ENCODE data around the gene IQCN.
"Not testable (repeated sequence)": the region's sequence is repeated elsewhere in the genome, so short reads cannot be mapped to it uniquely, and the experiment has no call there.

The IQCN gene

GRCh38 chr19:18229474-18229873 is 44.8 kb downstream of the IQCN start:
- DNase-seq, result no peak

DNA sequence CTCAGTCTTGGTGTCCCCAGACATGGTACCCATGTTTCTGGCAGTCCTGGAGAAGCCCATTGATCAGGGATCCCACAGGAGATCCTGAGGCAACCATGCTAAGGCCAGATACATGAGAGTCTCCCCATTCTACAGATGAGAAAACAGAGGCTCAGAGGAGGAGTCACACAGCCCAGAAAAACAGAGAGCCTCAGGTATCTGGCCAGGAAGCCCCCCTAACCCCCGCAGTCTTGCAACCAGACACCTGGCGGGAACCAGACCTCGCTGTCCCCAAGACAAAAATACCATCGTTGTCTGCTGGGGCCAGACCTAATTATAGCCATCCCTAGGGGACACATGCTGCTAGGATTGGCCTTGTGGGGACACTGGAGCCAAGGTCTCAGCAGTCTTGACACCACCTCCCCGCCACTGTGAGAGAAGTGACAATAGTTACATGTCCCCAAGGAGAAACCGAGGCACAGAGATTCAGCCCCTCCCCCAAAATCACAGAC is 46.4 kb downstream of the IQCN start:
- DNase-seq, result no peak

GRCh38 chr19:18226956-18227780 is 47.1 kb downstream of the IQCN start:
- DNase-seq, result no peak

DNA sequence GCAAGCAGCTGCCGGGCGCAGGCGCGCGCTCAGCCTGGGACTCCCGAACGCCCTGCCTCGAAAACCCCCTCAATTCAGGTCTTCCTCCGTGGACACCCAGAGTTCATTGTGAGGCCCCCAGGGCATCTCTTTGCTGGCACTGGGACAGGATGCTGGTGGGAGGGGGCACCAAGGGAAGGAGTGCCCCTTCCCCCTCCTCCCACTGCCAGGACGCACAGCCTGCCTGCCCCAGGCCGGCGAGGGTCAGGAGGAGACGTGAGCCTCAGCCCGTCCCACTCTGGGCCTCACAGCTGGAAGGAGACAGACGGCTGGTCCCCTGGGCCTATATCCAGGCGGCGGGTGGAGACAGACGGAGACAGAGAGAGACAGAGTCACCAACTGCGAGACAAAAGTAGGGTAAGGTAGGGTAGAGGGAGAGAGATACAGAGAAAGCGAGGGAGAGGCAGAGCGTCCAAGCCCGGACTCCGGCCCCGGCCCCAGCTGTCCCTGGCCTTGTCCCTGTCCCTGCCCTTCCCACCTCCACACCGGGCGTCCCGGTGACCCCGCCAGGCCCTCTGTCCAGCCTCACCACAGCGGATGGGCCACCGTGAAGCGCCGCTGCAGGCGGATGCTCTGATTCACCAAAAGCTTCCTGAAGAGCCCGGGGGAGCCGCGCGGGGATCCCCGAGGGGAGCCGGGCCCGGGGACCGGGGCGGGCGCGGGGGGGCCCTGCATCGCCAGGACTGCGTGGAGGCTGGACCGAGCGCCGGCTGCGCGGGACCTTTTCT is 48.4 kb downstream of the IQCN start, which contains the start of gene PDE4C:
Gene PDE4C (minus strand): TSS at position 737 of the 767 bp plus-strand sequence. CDS start 23 bp downstream, at position 714.
- DNase-seq, result no peak

- no peak for DNase-seq
Observed at GRCh38 chr19:18225355-18225701, 48.9 kb downstream of the IQCN start.

DNA sequence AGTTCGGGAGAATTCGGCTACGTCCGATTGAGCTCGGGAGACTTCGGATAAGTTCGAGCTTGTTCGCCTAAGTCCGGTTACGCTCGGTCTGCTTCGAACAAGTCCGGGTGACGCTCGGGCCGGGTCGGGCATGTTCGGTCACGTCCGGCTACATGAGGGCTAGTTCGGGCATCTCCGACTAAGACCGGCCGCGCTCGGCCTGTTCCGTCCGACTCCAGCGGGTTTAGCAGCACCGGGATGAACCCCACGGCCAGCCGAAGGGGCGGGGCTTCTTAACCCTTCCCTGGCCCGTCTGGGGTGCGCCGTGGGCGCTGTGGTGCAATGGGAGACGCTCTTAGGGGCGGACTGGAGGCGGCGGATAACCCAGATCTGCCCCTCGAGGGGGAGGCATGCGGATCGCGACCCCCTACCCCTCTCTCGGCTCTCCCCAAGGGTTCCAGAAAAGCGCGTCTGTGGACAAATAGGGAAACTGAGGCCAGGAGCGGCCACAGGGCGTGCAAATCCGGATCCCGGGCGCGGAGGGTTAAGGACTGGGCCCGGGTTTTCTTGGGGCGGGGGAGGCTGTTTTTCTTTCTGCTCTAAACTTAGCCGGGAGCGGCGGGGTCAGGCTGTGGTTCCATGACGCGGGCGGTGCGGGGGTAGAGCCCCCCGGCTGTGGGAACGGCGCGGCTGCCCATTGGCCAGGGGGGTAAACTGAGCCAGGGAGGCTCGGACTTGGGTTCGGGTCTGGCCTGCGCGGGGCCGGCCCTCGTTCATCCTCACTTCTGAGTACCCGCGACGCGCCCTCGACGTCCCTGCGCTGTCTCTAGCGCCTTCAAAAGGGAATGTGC is 49.5 kb downstream of the IQCN start:
- peak; percentile 99 for DNase-seq

DNA sequence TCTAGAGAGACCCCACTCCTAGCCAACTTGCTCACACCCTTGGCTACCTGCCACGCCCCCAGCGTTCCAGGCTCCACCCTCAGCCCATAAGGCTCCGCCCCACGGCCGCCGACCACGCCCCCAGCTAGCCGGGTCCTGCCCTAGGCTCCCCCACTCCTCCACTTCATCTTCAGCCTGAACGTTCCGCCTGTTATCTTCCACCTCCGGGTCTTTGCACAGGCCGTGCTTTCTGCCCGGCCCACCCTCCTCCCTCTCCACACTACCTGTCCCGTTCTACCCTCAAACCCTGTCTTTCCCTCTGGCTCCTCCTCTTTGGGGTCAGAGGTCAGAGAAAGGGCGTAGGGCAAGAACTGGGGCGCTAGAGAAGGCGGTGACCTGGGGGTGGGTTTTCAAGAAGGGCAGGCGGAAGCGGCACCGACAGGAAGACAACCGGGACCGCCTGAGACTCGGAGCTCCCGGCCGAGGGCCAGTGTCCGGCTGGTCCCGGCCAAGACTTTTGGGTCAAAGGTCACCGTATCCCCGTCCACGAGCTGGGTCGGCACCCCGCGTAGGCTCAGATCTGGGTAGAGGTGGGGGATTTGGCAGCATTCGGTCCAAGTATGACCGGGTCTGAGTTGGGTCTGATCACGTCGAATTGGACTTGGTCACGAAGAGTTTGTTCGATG is 50.3 kb downstream of the IQCN start:
- DNase-seq, result no peak

- DNase-seq, result no peak
Observed at GRCh38 chr19:18221815-18222725, 52.2 kb downstream of the IQCN start.

DNA sequence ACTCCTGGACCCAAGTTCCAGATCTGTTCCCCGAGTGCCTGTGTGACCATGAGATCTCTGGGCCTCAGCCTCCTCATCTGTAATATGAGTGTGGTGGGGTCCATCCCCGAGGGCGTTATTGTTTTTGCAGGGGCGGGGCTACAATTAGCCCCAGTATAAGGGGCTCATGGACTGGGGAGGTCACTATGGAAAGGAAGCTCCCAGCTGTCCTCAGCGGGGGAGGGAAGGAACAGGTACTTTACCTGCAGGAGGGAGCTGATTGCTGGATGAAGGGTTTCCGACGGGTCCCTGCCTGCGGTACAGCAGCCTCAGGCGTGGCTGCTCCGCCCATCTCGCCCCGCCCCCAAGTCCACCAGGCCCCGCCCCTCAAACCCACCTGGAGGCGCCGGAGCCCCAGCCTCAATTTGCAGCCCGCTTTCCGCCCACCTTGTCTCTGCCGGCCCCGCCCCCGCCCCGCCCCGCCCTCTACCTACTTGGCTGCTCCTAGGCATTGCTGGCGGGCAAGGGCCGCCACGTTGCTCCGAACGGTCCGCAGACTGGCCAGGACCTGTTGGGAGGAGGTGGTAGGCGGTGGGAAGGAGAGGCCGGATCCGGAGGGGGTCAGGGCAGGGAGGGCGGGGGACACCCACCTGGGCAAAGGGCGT is 53.5 kb downstream of the IQCN start:
- DNase-seq, result no peak

DNA sequence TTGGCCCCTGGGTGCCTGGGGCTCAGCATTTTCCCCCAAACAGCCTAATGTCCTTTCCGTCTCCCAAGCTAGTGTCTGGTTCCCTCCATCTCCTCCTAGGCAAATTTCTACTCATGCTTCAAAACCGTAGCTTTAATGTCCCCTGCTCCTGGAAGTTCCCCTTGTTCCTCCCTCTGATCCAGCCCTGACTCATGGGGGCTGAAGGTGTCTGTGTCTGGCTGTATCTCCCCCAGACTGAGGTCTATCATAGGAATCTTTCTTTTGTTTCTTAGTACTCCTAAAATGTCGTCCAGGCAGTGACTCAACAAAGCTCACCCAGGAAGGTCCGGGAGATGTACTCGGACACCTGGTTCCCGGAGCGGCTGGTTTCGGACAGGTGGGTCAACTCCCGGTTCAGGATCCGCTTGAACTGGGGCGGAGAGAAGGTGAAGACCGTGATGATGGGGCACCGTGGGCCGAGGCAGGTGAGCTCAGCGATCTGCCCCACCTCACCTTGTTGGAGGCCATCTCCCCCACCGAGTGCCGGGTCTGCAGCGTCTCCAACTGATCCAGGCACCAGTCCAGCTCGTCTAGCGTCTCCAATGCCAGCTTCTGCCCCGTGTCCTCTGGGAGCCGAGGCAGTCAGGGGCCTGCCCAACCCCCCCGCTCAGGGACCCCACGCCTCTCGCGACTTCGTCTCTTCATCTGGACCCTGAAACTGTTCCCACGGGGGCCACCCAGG is 54.2 kb downstream of the IQCN start:
- DNase-seq, result no peak

DNA sequence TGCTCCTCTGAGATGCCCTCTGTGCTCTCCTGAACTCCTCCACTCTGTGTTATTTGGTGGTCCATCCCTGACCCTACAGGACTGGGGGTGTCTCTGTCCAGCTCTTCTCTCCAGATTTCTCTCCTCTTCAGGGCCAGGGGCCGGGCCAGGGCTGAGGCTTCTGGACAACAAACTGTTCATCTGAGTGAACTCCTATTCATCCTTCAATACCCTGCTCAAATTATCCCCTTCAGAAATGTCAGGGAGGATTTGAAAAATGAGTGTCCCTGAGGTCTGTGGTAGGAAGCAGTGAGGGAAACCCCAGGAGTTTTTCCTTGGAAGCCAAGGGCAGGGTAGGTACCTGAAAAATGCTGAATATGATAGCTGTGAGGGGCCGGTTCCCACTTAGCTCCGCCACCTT is 55.7 kb downstream of the IQCN start:
- no peak for DNase-seq

- DNase-seq, result no peak
Observed at GRCh38 chr19:18218159-18218558, 56.1 kb downstream of the IQCN start.

GRCh38 chr19:18216789-18217188 is 57.5 kb downstream of the IQCN start:
- no peak for DNase-seq

DNA sequence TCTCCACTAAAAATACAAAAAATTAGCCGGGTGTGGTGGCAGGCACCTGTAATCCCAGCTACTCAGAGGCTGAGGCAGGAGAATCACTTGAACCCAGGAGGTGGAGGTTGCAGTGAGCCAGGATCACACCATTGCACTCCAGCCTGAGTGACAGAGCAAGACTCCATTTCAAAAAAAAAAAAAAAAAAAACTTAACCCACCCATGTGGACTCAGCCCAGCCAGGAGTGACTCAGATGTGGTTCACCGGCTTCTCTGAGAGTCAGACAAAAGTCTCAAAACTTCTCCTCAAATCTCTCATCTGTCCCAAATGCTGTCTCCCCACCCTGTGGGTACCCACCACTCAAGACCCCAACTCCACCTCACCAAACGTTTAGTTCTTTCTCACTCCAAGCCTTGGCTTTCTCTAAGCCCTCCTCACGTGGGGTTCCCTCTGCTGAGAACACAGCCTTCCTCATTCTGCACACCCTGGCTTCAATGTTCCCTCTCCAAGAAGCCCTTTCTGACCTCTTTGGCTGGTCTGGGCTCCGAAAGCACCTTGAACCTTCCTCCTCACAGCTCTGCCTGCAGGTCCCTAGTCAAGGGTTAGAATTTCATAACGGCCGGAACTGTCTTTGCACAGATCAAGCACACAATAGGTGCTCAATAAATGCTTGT is 59.3 kb downstream of the IQCN start:
- no peak for DNase-seq

DNA sequence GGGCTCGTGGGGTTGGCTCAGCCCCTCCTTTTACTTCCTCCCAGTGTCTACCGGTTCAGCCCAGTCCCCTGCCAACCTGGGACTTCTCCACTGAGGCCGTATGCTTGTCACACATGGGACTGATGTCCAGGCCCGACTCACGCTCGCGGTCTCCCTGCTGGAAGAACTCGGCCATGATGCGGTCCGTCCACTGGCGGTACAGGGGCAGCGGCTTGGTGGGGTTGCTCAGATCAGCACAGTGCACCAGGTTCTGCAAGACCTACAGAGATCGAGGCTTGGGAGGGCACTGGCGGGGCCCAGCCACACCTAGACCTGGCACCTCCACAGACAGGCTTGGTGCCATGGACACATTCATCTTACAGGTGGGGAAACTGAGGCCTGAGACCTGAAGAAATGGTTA is 62.6 kb downstream of the IQCN start:
- DNase-seq, result no peak

DNA sequence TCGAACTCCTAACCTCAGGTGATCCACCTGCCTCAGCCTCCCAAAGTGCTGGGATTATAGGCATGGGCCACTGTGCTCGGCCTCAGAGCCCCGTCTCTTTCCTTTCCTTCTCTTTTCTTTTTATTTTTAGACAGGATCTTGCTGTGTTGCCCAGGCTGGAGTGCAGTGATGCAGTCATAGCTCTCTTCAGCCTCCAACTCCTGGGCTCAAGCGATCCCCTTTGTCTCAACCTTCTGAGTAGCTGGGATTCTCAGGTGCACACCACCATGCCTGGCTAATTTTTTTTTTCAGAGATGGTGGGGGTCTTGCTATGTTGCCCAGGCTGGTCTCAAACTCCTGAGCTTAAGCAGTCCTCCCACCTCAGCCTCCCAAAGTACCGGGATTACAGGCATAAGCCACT is 64.3 kb downstream of the IQCN start:
- not testable (repeated sequence) for DNase-seq

DNA sequence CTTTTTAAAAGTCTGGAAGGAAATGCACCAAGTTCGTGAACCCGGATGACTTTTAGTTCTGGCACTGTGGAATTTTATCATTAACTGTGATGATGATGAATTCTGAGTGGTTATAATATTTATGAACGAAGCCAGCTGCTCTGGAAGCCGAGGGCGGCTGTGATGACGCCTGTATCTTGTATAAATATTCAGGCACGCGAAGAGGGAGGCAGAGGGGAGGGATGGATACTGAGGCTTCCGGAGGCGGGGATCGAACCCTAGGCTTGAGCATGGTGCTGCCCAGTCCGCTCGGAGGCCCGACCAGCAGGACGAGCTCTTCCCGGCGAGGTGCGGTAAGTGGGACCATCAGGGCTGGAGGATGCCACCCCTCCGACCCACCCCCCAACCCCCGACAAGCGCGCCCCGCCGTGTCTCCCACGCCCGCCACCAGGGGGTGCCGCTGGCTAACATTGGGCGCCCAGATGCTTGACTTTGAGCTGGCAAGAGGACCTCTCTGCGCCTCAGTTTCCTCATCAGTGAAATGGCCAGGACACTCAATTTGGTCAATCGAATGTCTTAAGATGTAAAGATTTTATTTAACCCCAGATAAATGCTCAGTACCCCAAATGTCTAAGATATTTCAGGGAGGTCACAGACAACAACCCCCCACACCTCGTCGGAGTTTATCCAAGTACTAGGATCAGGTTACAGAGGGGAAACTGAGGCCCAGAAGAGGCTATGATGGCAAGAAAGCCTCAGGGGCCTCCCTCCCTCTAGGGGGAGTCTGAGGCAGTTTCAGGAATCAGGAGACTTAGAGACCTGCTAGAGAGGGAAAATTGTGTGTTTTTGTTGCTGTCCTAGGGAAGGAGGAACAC is 65.9 kb downstream of the IQCN start:
- peak; percentile 32 for DNase-seq
